Right renal cortex interstitium (tissue), 3 donors: ENCODE measurements around the gene TEX52. TPM values are rescaled to one million over a fixed set of nuclear protein-coding genes. Genes with fewer than 3 reads are reported as not detected.
"Not testable (repeated sequence)": the region's sequence is repeated elsewhere in the genome, so short reads cannot be mapped to it uniquely, and the experiment has no call there.

ENCODE experiments used
- DNase-seq, 3 donors: peaks; one replicate each; pipeline ENCODE4 v3.0.0-alpha.2; 2013; ENCODE audit warnings: low read depth in 3 of 3, low spot score in 2 of 3
- polyA plus RNA-seq, 3 donors: library from polyadenylated mRNA; unstranded; fragments of 120-200 nt; gene quantifications; one replicate each; pipeline ENCODE4 v1.2.1, GENCODE V29; 2013; ENCODE audit not compliant: insufficient read length in 3 of 3

The TEX52 gene
- polyA plus RNA-seq, 3 donors: 0.35 to 0.44 (median 0.44) TPM

DNA sequence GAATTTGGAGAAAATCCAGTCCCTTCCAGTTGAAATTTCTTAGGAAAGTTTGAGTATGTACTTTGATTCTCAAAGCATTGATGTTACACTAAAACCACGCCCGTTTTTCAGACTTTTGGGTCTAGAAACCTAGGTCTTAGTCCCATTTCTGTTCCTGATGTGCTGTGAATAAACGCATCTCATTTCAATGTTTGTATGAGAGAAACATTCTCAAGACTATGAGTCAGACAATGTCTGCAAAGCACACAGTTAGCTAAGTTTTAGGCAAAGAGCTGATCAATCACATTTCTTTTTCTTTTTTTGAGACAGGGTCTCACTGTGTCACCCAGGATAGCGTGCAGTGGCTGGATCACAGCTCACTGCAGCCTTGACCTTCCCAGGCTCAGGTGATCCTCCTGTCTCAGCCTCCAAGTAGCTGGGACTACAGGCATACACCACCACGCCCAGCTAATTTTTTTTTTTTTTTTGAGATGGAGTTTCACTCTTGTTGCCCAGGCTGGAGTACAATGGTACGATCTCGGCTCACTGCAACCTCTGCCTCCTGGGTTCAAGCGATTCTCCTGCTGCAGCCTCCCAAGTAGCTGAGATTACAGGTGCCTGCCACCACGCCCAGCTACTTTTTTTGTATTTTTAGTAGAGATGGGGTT is 12.3 kb upstream of the TEX52 start:
- not testable (repeated sequence) for DNase-seq

DNA sequence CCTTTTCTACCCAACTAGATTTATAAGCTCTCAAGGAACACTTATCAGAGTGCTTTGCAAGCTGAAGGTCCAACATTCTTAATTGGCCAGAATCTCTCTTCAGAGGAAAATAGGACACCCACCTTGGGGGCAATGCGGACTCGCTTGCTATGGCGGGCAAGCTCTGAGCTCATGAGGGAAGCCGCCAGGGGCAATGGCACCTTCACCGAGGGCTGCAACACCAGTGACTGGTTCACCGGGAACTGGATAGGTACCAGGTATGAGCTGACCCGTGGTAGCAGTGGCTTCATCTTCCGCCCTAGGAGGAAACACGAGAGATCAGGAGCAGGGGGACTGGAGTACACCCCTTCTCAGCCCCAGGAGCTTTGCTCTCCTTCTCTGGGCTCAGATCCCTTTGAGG is 7.4 kb upstream of the TEX52 start:
- no peak for DNase-seq

- not testable (repeated sequence) for DNase-seq
These were observed 6.6 kb upstream of the TEX52 start for GRCh38 chr12:2863402-2863801.

GRCh38 chr12:2862876-2863275 is 6.0 kb upstream of the TEX52 start:
- no peak for DNase-seq

DNA sequence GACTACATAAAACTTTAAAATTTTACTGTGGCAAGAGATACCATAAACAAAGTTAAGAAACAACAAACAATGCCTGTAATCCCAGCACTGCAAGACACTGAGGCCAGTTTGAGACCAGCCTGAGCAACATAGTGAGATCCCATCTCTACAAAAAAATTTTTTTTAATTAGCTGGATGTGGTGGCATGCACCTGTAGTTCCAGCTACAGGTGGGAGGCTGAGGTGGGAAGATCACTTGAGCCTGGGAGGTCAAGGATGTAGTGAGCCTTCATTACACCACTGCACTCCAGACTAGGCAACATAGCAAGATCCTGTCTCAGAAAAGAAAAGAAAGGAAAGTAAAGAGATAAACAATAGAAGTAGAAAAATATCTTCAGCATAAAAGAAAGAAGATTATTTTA is 3.3 kb upstream of the TEX52 start:
- no peak for DNase-seq

- no peak for DNase-seq
These were observed 2.1 kb upstream of the TEX52 start for GRCh38 chr12:2858944-2859421.

DNA sequence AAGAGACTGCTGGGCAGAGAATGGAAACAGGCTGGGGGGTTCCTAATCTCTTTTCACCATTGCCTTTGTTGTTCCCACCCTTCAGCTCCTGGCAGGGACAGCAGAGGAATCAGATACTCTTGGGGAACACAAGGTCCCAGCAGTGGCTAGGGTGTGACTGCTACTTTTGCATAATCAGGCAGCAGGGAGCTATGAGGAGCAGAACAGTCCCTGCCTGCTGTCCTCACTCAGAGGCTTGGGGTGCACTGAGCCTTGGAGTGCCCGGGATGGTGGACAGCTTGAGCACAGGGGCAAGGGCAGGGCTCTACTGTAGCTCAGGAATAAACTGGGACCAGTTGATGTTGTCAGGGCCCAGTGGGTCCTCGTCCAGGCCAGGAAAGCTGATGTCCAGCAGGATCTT is 1.5 kb upstream of the TEX52 start:
- no peak for DNase-seq

- no peak for DNase-seq
These were observed 737 bp upstream of the TEX52 start for GRCh38 chr12:2857576-2857975.

DNA sequence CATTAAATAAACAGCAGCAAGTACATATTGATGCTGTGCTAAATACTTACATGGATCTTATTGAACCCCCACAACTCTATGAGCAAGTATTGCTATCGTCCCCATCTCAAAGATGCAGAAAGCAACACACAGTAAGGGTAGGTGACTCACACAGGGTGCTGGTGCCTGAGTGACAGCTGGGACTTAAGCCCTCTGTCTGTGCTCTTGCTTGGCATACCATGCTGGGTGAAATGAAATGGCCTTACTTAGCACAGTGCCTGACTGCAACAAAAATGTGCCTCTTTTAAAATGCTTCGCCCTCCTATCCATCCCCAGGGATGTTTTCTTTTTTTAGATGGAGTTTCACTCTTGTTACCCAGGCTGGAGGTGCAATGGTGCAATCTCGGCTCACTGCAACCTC is 788 bp downstream of the TEX52 start:
- no peak for DNase-seq

- DNase-seq: no peak
These were observed 1.3 kb downstream of the TEX52 start for GRCh38 chr12:2855546-2855945.

- DNase-seq: no peak
These were observed 2.0 kb downstream of the TEX52 start for GRCh38 chr12:2854669-2855453.

DNA sequence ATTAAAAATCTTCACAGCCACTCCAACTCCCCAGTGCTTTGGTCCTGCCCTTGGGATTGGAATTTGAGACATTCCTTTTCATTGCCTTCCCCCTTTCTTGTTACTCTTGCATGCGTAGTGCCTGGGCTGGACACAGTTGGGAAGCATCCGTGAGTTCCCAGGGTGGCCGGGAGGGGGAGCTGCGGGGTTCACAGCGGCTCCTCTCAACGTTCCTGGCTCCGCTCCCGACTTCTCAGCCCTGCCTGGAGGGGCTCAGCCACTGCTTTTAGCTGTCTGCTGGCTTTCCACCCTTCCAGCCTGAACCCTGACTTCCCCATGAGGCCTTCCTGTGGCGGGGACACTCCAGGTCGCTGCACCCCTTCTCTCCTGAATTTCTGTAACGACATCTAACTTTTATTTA is 3.2 kb downstream of the TEX52 start:
- DNase-seq: no peak

DNA sequence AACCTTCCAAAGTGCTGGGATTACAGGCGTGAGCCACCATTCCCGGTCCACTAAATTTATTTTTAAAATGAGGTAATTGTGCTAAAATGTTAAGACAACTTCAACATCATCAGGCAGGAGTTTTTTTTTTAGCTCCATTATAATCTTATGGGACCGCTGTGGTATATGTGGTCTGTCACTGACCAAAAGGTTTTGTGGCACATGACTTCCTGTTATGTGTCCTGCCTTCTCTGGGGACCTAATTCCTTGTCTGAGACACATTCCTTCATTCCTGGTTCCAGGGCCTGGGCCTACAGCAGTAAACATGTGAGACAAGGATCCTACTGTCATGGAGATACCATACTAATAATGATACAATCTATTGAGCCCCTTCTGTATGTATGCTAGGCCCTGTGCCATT is 4.9 kb downstream of the TEX52 start:
- DNase-seq: no peak

GRCh38 chr12:2845280-2845679 is 11.6 kb downstream of the TEX52 start:
- no peak for DNase-seq

DNA sequence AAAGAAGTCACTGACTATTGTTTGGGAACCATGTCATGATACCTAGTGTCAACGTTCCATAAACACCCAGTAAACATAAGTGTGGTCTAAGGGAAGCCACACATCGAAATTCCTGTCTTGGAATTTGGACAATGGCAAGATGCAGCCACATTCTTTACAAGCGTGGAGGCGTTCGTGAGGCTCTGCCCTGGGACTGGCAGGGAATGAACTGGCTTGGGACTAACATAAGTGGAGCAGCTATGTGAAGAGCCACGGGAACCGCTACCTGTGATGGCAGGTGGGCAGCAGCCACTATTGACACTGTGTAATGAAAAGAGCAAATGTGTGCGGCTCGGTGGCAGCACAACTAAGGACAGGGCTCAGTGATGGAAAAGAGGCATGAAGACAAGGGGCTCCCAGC is 12.1 kb downstream of the TEX52 start:
- no peak for DNase-seq

DNA sequence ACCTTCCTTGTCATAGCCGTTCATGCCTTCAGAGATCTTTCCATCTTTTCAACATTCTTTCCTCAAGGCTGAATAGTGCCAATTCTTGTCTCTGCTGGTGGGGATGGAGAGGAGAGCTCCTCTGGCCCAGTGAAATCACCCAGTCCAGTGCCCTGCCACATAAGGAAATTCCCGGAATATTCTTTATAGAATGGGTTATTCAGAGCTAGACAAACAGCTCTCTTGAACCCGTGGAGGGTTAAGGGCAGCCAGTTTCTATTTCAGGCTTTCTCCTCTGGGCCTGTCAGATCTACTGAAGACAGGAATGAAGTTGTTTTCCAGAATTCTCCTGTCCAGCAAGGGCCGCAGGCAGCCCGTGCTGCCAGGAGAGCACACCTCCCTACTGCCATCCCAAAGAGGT is 13.9 kb downstream of the TEX52 start:
- DNase-seq: no peak

DNA sequence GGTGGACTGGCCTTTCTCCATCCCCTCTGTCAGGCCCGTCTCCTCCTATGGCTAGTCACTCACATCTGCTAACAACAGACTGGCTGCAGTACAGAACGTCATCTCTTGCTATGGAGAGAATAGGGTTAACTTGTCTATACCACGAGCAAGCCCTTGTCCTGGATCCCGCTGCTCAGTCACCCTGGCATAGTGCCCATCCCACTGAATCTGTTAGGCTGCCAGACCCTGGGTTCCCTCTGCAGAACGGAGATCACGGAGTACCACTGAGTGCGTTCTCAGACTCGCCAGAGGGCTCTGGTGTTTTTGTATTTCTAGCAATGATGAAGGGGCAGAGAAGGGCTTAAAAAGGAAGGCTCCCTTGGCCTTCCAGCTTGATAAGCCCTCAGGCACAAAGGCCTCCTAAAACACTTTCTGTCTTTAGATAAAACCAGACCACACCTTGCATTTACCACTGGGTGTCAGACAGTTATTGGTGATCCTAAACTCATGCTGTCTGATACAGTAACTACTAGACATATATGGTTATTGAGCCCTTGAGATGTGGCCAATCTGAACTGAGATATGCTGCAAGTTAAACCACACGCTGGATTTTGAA is 15.7 kb downstream of the TEX52 start:
- no peak for DNase-seq

DNA sequence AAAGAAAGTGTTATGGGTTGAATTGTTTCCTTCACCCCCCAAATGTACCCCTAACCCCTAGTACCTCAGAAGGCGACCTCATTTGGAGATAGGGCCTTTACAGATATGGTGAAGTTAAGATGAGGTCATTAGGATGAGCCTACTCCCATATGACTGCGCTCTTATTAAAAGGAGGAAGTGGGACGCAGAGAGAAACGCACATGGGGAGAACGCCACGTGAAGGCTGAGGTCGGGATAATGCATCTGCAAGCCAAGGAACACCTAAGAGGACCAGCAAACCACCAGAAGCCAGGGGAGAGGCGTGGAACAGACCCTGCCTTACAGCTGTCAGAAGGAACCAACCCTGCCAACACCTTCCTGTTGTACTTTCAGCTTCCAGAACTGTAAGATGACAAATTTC is 20.3 kb downstream of the TEX52 start:
- no peak for DNase-seq

DNA sequence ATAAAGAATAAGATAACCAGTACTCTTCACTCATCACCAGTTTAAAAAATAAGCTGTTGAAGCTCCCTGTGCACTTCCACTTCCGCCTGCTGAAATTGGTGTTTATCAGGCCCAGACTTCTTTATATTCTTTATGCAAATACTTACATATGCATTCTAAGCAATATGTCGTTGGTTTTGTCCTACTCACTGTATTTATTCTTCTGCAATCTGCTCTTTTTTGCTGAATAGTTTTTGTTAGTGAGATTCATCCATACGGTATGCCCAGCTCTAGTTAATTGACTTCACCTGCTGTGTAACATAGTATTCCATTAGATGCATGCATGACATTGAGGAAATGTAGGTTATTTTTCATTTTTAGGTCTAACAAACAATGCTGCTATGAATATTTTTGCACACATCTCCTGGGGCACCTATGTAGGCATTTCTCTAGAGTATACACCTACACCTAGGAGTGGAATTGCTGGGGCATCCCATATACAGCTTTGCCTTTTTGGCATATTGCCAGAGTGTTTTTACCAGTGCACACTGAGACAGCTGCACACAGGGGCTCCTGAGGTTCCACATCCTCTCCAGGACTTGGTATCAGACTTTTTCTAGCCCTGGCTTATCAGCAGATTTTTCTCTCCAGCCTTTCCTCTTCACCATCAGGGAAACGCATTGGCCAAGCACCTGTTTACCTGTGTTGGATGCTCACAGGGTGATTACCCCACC is 21.0 kb downstream of the TEX52 start:
- DNase-seq: no peak

DNA sequence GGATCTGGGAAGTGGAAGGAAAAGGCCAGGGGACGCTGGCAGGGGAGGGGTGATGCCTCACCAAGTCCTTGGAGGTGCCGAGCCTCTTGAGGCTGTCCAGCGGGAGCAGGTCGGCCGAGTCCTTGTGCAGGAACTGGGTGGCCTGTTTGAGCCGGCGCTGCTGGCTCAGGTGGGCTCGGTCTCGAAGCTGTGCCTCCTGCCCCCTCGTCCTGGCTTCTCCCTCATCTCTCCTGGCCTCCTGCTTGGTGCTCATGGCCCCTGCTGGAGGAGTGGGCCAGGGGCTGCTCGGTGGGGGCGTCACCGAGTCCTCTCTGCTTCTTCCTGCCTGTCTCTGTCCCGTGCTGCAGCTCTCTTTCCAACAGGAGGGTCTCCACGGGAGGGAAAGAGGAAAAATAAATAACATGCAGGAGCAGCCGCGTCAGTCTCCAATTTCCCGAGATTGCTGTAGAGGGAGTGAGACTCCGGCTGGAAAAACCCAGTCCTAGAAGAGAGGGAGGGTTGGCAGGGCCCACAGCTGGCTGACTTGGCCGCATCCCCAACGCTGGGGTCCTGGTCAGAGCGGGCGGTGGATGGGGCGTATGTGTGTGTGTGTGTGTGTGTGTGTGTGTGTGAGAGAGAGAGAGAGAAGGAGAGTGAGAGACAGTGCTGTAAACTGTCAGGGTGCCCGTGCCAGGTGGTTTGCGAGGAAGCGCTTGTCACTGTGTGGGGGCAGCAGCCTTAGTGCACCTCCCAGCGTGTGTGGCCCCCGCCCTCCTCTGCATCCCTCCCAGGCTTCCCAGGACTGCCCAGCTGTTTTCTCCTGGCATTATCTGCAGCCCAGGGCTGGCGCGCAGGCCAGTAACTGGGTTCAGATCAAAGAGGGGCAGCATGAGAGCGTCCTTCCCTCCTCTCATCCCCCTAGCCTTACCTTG is 22.0 kb downstream of the TEX52 start, which contains the start of gene NRIP2:
Gene NRIP2 (minus strand): TSS at position 455 of the 911 bp plus-strand sequence. CDS start 52 bp downstream, at position 403.
- DNase-seq: peak in 1 of 3 donors; percentile 74
